Activated B cell treated with CpG ODN at 0.5 μM for 24 hours (primary cell): ENCODE measurements around the gene ITM2C. TPM values are rescaled to one million over a fixed set of nuclear protein-coding genes. Genes with fewer than 3 reads are reported as not detected.

Experiments used
- ATAC-seq: fragments of 200-7000 bp; cut with Tn5 transposase; one replicate; pipeline ENCODE4 v1.10.0; 2021; ENCODE audit warnings: low read depth, mild to moderate bottlenecking, moderate library complexity
- CTCF ChIA-PET: fragments of 350-600 bp; sonication (Branson Sonifier 250); formaldehyde crosslinking; loops from one replicate; lab custom pipeline; 2021; ENCODE audit warnings: antibody characterized with exemption; lab: Charles Lee
- POLR2A ChIA-PET: fragments of 350-600 bp; sonication (Branson Sonifier 250); formaldehyde crosslinking; loops from one replicate; lab custom pipeline; 2021; ENCODE audit warnings: antibody characterized with exemption; lab: Charles Lee
- DNase-seq: peaks from one replicate; pipeline ENCODE4 v3.0.0; 2022
- H3K27ac Mint-ChIP-seq: one replicate; pipeline ENCODE4 v1.8.0; 2020; ENCODE audit warnings: mixed read lengths
- H3K27me3 Mint-ChIP-seq: one replicate; pipeline ENCODE4 v1.8.0; 2021; ENCODE audit warnings: mixed read lengths
- H3K36me3 Mint-ChIP-seq: one replicate; pipeline ENCODE4 v1.8.0; 2021; ENCODE audit warnings: low read depth, mixed read lengths
- H3K4me1 Mint-ChIP-seq: one replicate; pipeline ENCODE4 v1.8.0; 2021; ENCODE audit warnings: mixed read lengths
- H3K4me3 Mint-ChIP-seq: one replicate; pipeline ENCODE4 v1.8.0; 2020; ENCODE audit warnings: mild to moderate bottlenecking, mixed read lengths
- H3K9me3 Mint-ChIP-seq: one replicate; pipeline ENCODE4 v1.8.0; 2020; ENCODE audit warnings: mixed read lengths
- CTCF ChIP-seq: fragments of 200-600 bp; IDR thresholded peaks from one replicate; pipeline ENCODE4 v1.8.0; 2022; ENCODE audit warnings: antibody characterized with exemption, mild to moderate bottlenecking
- intact Hi-C: fragments of 100-400 bp; cut with micrococcal nuclease; formaldehyde crosslinking; loops from one replicate; pipeline ENCODE4 v1.15.1; 2024
- total RNA-seq: library from RNA; stranded (reverse); gene quantifications from 2 replicates; pipeline ENCODE4 v1.2.3, GENCODE V29; 2022

ITM2C gene
- total RNA-seq, 1 donor from 2014 or later: 102 TPM

- ChIA-PET POLR2A (no interaction called here), CTCF (no interaction called here)
- no peak overlapping the region for H3K4me3 Mint-ChIP-seq
- peaks cover 3% of the 10 kb centered on the region for H3K9me3 Mint-ChIP-seq
- no peak for DNase-seq
- TF ChIP-seq CTCF: no peak
- no peak for ATAC-seq
- H3K36me3 Mint-ChIP-seq: no peaks in the 10 kb centered on the region
- H3K27ac Mint-ChIP-seq: no peak overlapping the region
- H3K4me1 Mint-ChIP-seq: peaks cover 4% of the 10 kb centered on the region
- peaks cover 37% of the 10 kb centered on the region for H3K27me3 Mint-ChIP-seq
- intact Hi-C loops: no loop called here
Measured at GRCh38 chr2:230830428-230830827, 34.3 kb upstream of the ITM2C start.

- intact Hi-C loops: no loop called here
- peaks cover 5% of the 10 kb centered on the region for H3K9me3 Mint-ChIP-seq
- DNase-seq: no peak
- H3K27me3 Mint-ChIP-seq: peaks cover 9% of the 10 kb centered on the region
- H3K4me1 Mint-ChIP-seq: no peaks in the 10 kb centered on the region
- no peak for ATAC-seq
- ChIA-PET POLR2A (interaction anchor here (1.1 kb wide), 1 partner anchor 16 kb away, joined by 3 read pairs; no protein-coding TSS in a partner anchor), CTCF (interaction anchor here (0.7 to 2.0 kb wide), 3 partner anchors 10 to 73 kb away, joined by 3 to 12 read pairs (median 3); no protein-coding TSS in a partner anchor)
- H3K27ac Mint-ChIP-seq: no peak overlapping the region
- no peak for TF ChIP-seq CTCF
- H3K4me3 Mint-ChIP-seq: no peak overlapping the region
- no peaks in the 10 kb centered on the region for H3K36me3 Mint-ChIP-seq
Measured at GRCh38 chr2:230840301-230840700, 24.4 kb upstream of the ITM2C start.

- no peak for TF ChIP-seq CTCF
- no peak for DNase-seq
- H3K9me3 Mint-ChIP-seq: peaks cover 5% of the 10 kb centered on the region
- H3K27me3 Mint-ChIP-seq: peaks cover 14% of the 10 kb centered on the region
- ChIA-PET POLR2A (no interaction called here), CTCF (interaction anchor here (1.1 kb wide), 1 partner anchor 71 kb away, joined by 3 read pairs; no protein-coding TSS in a partner anchor)
- no peak overlapping the region for H3K4me3 Mint-ChIP-seq
- no peaks in the 10 kb centered on the region for H3K4me1 Mint-ChIP-seq
- H3K27ac Mint-ChIP-seq: no peak overlapping the region
- H3K36me3 Mint-ChIP-seq: no peaks in the 10 kb centered on the region
- no peak for ATAC-seq
- intact Hi-C loops: no loop called here
Measured at GRCh38 chr2:230842473-230842872, 22.3 kb upstream of the ITM2C start.

GRCh38 chr2:230843132-230843531, 21.6 kb upstream of the ITM2C start:
- Mint-ChIP-seq H3K36me3 (no peaks in the 10 kb centered on the region), H3K27ac (no peak overlapping the region), H3K4me1 (peaks cover 4% of the 10 kb centered on the region), H3K9me3 (peaks cover 4% of the 10 kb centered on the region), H3K4me3 (no peak overlapping the region), H3K27me3 (peaks cover 15% of the 10 kb centered on the region)
- no peak for ATAC-seq
- TF ChIP-seq CTCF: no peak
- no peak for DNase-seq
- POLR2A ChIA-PET: no interaction called here
- CTCF ChIA-PET: no interaction called here
- intact Hi-C loops: no loop called here

GRCh38 chr2:230846360-230846759, 18.4 kb upstream of the ITM2C start:
- Mint-ChIP-seq H3K27me3 (peaks cover 25% of the 10 kb centered on the region), H3K4me3 (no peak overlapping the region), H3K4me1 (peaks cover 8% of the 10 kb centered on the region), H3K36me3 (no peaks in the 10 kb centered on the region), H3K27ac (no peak overlapping the region), H3K9me3 (no peaks in the 10 kb centered on the region)
- ATAC-seq (no peak), DNase-seq (no peak)
- CTCF ChIA-PET: interaction anchor here (1.0 to 4.1 kb wide), 4 partner anchors 23 to 619 kb away, joined by 3 to 49 read pairs (median 30); no protein-coding TSS in a partner anchor
- intact Hi-C loops: no loop called here
- POLR2A ChIA-PET: no interaction called here
- TF ChIP-seq CTCF: no peak
